H1 (cell line): ENCODE data around the gene CLDN6. TPM values are rescaled to one million over a fixed set of nuclear protein-coding genes. Genes with fewer than 3 reads are reported as not detected.

ENCODE experiments used
- CTCF ChIA-PET: fragments of 300-600 bp; sonication (Branson Sonifier 250); formaldehyde crosslinking; loops from one replicate; lab custom pipeline; 2021; ENCODE audit not compliant: partially characterized antibody; lab: Charles Lee
- POLR2A ChIA-PET: fragments of 300-600 bp; sonication (Branson Sonifier 250); formaldehyde crosslinking; loops from one replicate; lab custom pipeline; 2021; ENCODE audit warnings: inconsistent platforms; ENCODE audit not compliant: partially characterized antibody; lab: Charles Lee
- DNase-seq, 2 experiments: peaks; one replicate each; pipeline versions ENCODE4 v3.0.0 to v3.0.0-alpha.2; 2010 to 2022; ENCODE audit warnings: low spot score in 2 of 2, low read depth in 1 of 2, mixed read lengths in 1 of 2
- FAIRE-seq: peaks from 2 replicates; lab custom pipeline; 2011; peaks lifted over from hg19 to GRCh38; lab: Jason Lieb, UNC
- H2AFZ ChIP-seq: 2 replicates; pipeline ENCODE4 v1.8.1; 2012; ENCODE audit warnings: low read length, inconsistent platforms
- H2AK5ac ChIP-seq: 2 replicates; pipeline ENCODE4 v1.6.1; 2013; ENCODE audit warnings: low read depth, low read length
- H2BK120ac ChIP-seq: replicated peaks from 2 replicates; pipeline ENCODE3; 2013; ENCODE audit warnings: low read depth, low read length, inconsistent platforms
- H2BK12ac ChIP-seq: 2 replicates; pipeline ENCODE4 v1.6.1; 2013; ENCODE audit warnings: low read depth, low read length
- H2BK15ac ChIP-seq: 2 replicates; pipeline ENCODE4 v1.6.1; 2013; ENCODE audit warnings: low read length
- H2BK20ac ChIP-seq: 2 replicates; pipeline ENCODE4 v1.6.1; 2013; ENCODE audit warnings: low read length
- H2BK5ac ChIP-seq: 2 replicates; pipeline ENCODE4 v1.6.1; 2013; ENCODE audit warnings: low read depth, low read length
- H3K14ac ChIP-seq: 2 replicates; pipeline ENCODE4 v1.6.1; 2013; ENCODE audit warnings: inconsistent platforms; ENCODE audit not compliant: insufficient read length
- H3K18ac ChIP-seq: 2 replicates; pipeline ENCODE4 v1.6.1; 2013; ENCODE audit warnings: low read length; ENCODE audit errors: extremely low read depth
- H3K23ac ChIP-seq: 2 replicates; pipeline ENCODE4 v1.6.1; 2013; ENCODE audit warnings: inconsistent platforms; ENCODE audit not compliant: insufficient read length
- H3K23me2 ChIP-seq: 2 replicates; pipeline ENCODE4 v1.6.1; 2013; ENCODE audit warnings: low read depth, low read length
- H3K27ac ChIP-seq: 2 replicates; pipeline ENCODE4 v1.6.1; 2011; ENCODE audit warnings: low read depth, low read length, inconsistent platforms
- H3K27me3 ChIP-seq, 4 experiments: replicated peaks in 1 of 4; 1 replicate in 1 of 4; 2 replicates in 3 of 4; pipeline versions ENCODE4 v1.6.1 to v1.8.1; 2011 to 2013; ENCODE audit warnings: low read length in 3 of 4, mild to moderate bottlenecking in 3 of 4, inconsistent platforms in 2 of 4, mixed read lengths in 2 of 4, moderate library complexity in 1 of 4; ENCODE audit not compliant: control insufficient read depth in 3 of 4, insufficient read depth in 3 of 4; ENCODE audit errors: extremely low read depth in 1 of 4
- H3K36me3 ChIP-seq, 4 experiments: 2 replicates each; pipeline versions ENCODE4 v1.6.1 to v1.8.1; 2011 to 2013; ENCODE audit warnings: mild to moderate bottlenecking in 4 of 4, low read length in 3 of 4, moderate library complexity in 2 of 4, control low read depth in 1 of 4, inconsistent platforms in 1 of 4; ENCODE audit not compliant: insufficient read depth in 4 of 4, control insufficient read depth in 2 of 4
- H3K4ac ChIP-seq: replicated peaks from 2 replicates; pipeline ENCODE3; 2013; ENCODE audit warnings: low read length, low read depth, mixed read lengths, inconsistent platforms; ENCODE audit not compliant: insufficient read length
- H3K4me1 ChIP-seq, 4 experiments: replicated peaks in 1 of 4; 1 replicate in 1 of 4; 2 replicates in 3 of 4; pipeline versions ENCODE4 v1.6.1 to v1.8.1; 2011 to 2013; ENCODE audit warnings: low read length in 3 of 4, inconsistent platforms in 2 of 4, mixed read lengths in 1 of 4; ENCODE audit not compliant: insufficient read depth in 4 of 4, control insufficient read depth in 3 of 4
- H3K4me2 ChIP-seq, 2 experiments: 2 replicates each; pipeline versions ENCODE4 v1.6.1 to v1.8.1; 2011 to 2013; ENCODE audit warnings: low read depth in 2 of 2, low read length in 2 of 2, control low read depth in 1 of 2, inconsistent platforms in 1 of 2, mild to moderate bottlenecking in 1 of 2; ENCODE audit not compliant: insufficient read depth in 1 of 2
- H3K4me3 ChIP-seq, 4 experiments: fragments of 200-600, 300-600 bp in 1 of 4; sonication (generic), shearing (Covaris generic), sonication (Bioruptor Twin) in 1 of 4; 2 replicates each; pipeline versions ENCODE4 v1.5.1 to v1.8.1; 2011 to 2016; ENCODE audit warnings: low read length in 4 of 4, low read depth in 3 of 4, control low read depth in 2 of 4, inconsistent platforms in 2 of 4, mild to moderate bottlenecking in 2 of 4, mixed read lengths in 1 of 4, moderate library complexity in 1 of 4; ENCODE audit not compliant: insufficient read depth in 2 of 4; ENCODE audit errors: extremely low read depth in 1 of 4
- H3K56ac ChIP-seq: replicated peaks from 2 replicates; pipeline ENCODE3; 2013; ENCODE audit warnings: low read depth, mild to moderate bottlenecking, mixed read lengths, low read length, inconsistent platforms; ENCODE audit not compliant: insufficient read length
- H3K79me1 ChIP-seq: 2 replicates; pipeline ENCODE4 v1.6.1; 2013; ENCODE audit warnings: low read depth, low read length, control low read depth
- H3K79me2 ChIP-seq, 2 experiments: 2 replicates each; pipeline versions ENCODE4 v1.6.1 to v1.8.1; 2012 to 2013; ENCODE audit warnings: low read length in 2 of 2, mild to moderate bottlenecking in 2 of 2, inconsistent platforms in 1 of 2; ENCODE audit not compliant: insufficient read depth in 2 of 2, control insufficient read depth in 1 of 2
- H3K9ac ChIP-seq, 4 experiments: replicated peaks in 1 of 4; 1 replicate in 1 of 4; 2 replicates in 3 of 4; pipeline versions ENCODE4 v1.6.1 to v1.8.1; 2011 to 2013; ENCODE audit warnings: low read depth in 3 of 4, low read length in 3 of 4, control low read depth in 2 of 4, mild to moderate bottlenecking in 2 of 4, moderate library complexity in 2 of 4, inconsistent platforms in 1 of 4; ENCODE audit errors: extremely low read depth in 1 of 4
- H3K9me3 ChIP-seq, 2 experiments: 2 replicates each; pipeline versions ENCODE4 v1.6.1 to v1.8.1; 2012 to 2013; ENCODE audit warnings: mild to moderate bottlenecking in 2 of 2, moderate library complexity in 2 of 2, control low read depth in 1 of 2, inconsistent platforms in 1 of 2, low read depth in 1 of 2, low read length in 1 of 2, mixed read lengths in 1 of 2; ENCODE audit not compliant: insufficient read depth in 2 of 2
- H4K20me1 ChIP-seq, 2 experiments: replicated peaks in 1 of 2; 2 replicates each; pipeline versions ENCODE3 to v1.8.1; 2011 to 2013; ENCODE audit warnings: inconsistent platforms in 2 of 2, low read length in 2 of 2, mild to moderate bottlenecking in 1 of 2; ENCODE audit not compliant: insufficient read depth in 2 of 2, control insufficient read depth in 1 of 2
- H4K5ac ChIP-seq: 2 replicates; pipeline ENCODE4 v1.6.1; 2013; ENCODE audit warnings: low read length, low read depth, mixed read lengths, inconsistent platforms; ENCODE audit not compliant: insufficient read length
- H4K8ac ChIP-seq: 2 replicates; pipeline ENCODE4 v1.8.0; 2013; ENCODE audit warnings: mild to moderate bottlenecking, moderate library complexity, low read length, inconsistent platforms; ENCODE audit not compliant: insufficient read depth; ENCODE audit errors: extremely low read depth
- H4K91ac ChIP-seq: replicated peaks from 2 replicates; pipeline ENCODE3; 2013; ENCODE audit warnings: low read length, mixed read lengths, inconsistent platforms; ENCODE audit not compliant: insufficient read length
- CBX8 ChIP-seq: fragments of 300-800, 300-1000 bp; sonication (generic); IDR thresholded peaks from 2 replicates; pipeline ENCODE4 v1.7.1; 2016; ENCODE audit warnings: low read depth, low read length, borderline replicate concordance
- MAFK ChIP-seq: IDR thresholded peaks from 2 replicates; pipeline ENCODE4 v1.6.1; 2012; ENCODE audit warnings: low read depth, mild to moderate bottlenecking, improper control_type of control experiment, low read length
- PHF8 ChIP-seq: fragments of 200-600 bp; sonication (generic); conservative IDR thresholded peaks from 2 replicates; pipeline ENCODE4 v1.7.1; 2012; ENCODE audit warnings: low read depth, mild to moderate bottlenecking, inconsistent platforms, low read length, moderate library complexity
- RNF2 ChIP-seq: fragments of 200-900, 300-1000 bp; sonication (generic); IDR thresholded peaks from 2 replicates; pipeline ENCODE4 v1.7.1; 2016; ENCODE audit warnings: borderline replicate concordance, low read depth, mild to moderate bottlenecking, antibody characterized with exemption, low read length; ENCODE audit not compliant: poor library complexity, severe bottlenecking; ENCODE audit errors: missing control alignments
- WGBS, 2 experiments: shearing (Covaris generic) in 1 of 2; methylation state at CpG; one replicate each; pipeline versions ENCODE4 v1.1.6 to v1.1.7; 2013 to 2015; ENCODE audit warnings: low lambda C conversion rate in 2 of 2, mixed read lengths in 2 of 2, inconsistent platforms in 1 of 2, low coverage in 1 of 2, missing lambda C conversion rate in 1 of 2; ENCODE audit not compliant: insufficient replicate concordance in 2 of 2, insufficient coverage in 1 of 2, insufficient read length in 1 of 2; ENCODE audit errors: extremely low coverage in 1 of 2, missing lambda C conversion rate in 1 of 2; 5-methylcytosine and 5-hydroxymethylcytosine counted together
- polyA plus RNA-seq, 7 experiments: library from polyadenylated mRNA; depleted of rRNA in 3 of 7; stranded (reverse) in 5 of 7; unstranded in 2 of 7; fragments of >200 nt in 5 of 7; fragments of 200-250 nt in 2 of 7; gene quantifications; 1 replicate in 5 of 7; 2 replicates in 1 of 7; 4 replicates in 1 of 7; pipeline versions ENCODE4 v1.2.1 to v1.2.3, GENCODE V29; 2011 to 2013; ENCODE audit warnings: missing spikeins in 2 of 7, mixed read lengths in 2 of 7
- total RNA-seq: library from RNA; stranded (reverse); fragmentation: NEBNext Ultra II Directional; extraction: Animal tissue kit (Norgen Biotek cat#: 25700); gene quantifications from 2 replicates; pipeline ENCODE4 v1.2.1, GENCODE V29; 2021
- TF ChIP-seq, protein P1 (sequence below): IDR thresholded peaks from 2 replicates; pipeline ENCODE4 v1.6.1; 2011; ENCODE audit warnings: low read length, improper control_type of control experiment
- TF ChIP-seq, protein P2 (sequence below): IDR thresholded peaks from 2 replicates; pipeline ENCODE4 v1.6.1; 2012; ENCODE audit warnings: inconsistent platforms

The CLDN6 gene
- total and polyA plus RNA-seq, 2 of the 8 experiments (the other 6 are each of a cell fraction or from before 2014, with no cell fraction given): 747 to 1,115 TPM

DNA sequence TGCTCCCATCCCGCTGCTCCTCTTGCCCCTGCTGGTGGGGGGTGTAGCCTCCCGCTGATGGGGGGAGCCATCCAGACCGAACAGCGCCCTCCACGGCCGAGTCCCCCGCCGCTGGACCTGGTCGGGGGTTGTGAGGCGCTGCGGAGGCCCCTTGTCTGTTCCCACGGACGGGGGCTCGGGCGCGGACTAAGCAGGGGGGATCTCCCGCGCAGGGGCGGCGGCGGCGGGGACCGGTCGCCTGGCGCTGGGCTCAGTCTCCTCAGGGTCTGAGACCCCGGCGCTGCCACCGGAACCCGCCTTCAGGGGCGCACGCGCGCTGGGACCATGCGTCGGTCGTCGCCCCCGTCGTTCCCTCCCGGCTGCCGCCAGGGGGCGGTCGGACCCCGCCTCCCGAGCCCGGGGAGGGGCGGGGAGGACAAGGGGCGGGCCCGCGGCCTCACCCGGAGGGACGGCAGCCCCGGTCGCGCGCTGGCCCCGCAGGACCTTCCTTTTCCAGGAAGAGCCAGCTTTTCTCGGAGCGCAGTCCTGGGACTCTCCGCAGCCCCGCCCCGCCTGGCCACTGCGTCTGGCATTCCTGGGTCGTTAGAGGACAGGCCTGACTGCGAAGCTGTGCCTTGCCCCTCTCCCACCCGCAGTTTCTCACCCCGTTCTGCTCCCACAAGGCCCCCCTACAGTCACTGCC, 41.2 kb upstream of the CLDN6 start:
- H4K5ac ChIP-seq: peak overlapping the region; percentile 89
- no peak overlapping the region for H3K4ac ChIP-seq
- H3K79me1 ChIP-seq: no peaks in the 10 kb centered on the region
- ChIA-PET CTCF (interaction anchor here (0.5 to 8.3 kb wide), 46 partner anchors 8 to 1089 kb away, joined by 3 to 88 read pairs (median 4); partner anchors contain the start of genes MMP25, ZNF205, ZNF213 and ZSCAN10), POLR2A (interaction anchor here (0.8 to 12.7 kb wide), 28 partner anchors 9 to 124 kb away, joined by 3 to 140 read pairs (median 5); partner anchors contain the start of genes CLDN6, CLDN9, HCFC1R1 and MMP25)
- H3K4me3 ChIP-seq: peak overlapping the region; percentile 39 to 86 (median 67)
- peaks cover 6% of the 10 kb centered on the region; the same call in 1 of the 2 replicates for H3K23me2 ChIP-seq
- H3K9me3 ChIP-seq: no peaks in the 10 kb centered on the region
- 0 out of 2 replicates have a peak overlapping the region, but pooled peaks have one; percentile 95 for H2BK15ac ChIP-seq
- H2BK20ac ChIP-seq: no peak overlapping the region
- no peak overlapping the region for H2AK5ac ChIP-seq
- no peak overlapping the region for H3K14ac ChIP-seq
- H3K27ac ChIP-seq: no peak overlapping the region
- no peak overlapping the region for H3K56ac ChIP-seq
- H3K36me3 ChIP-seq: no peaks in the 10 kb centered on the region
- H3K4me1 ChIP-seq: peaks cover 5 to 19% (median 6%) of the 10 kb centered on the region in 4 experiments; a peak in 6 of 7 replicates
- H3K18ac ChIP-seq: peak overlapping the region; percentile 78
- H3K9ac ChIP-seq: peak overlapping the region in 3 of 4 experiments; percentile 3 to 86 (median 13); a peak in 2 of 7 replicates
- peak overlapping the region; percentile 84; the same call in 1 of the 2 replicates for H2BK12ac ChIP-seq
- peak overlapping the region; percentile 71; the same call in 1 of the 2 replicates for H2BK5ac ChIP-seq
- FAIRE-seq (no peak), DNase-seq (peak; percentile 64 to 96)
- H3K27me3 ChIP-seq: no peaks in the 10 kb centered on the region; a peak in 1 of 7 replicates
- peak overlapping the region; percentile 86 for H4K91ac ChIP-seq
- H4K20me1 ChIP-seq: peaks cover 6 to 7% of the 10 kb centered on the region in 2 experiments
- peak overlapping the region; percentile 49 to 85; a peak in 3 of 4 replicates for H3K4me2 ChIP-seq
- no peaks in the 10 kb centered on the region for H3K79me2 ChIP-seq
- no peak overlapping the region for H2BK120ac ChIP-seq
- no peak overlapping the region for H3K23ac ChIP-seq
- WGBS, 2 experiments: 0% methylated on average over 16 of the region's 67 CpGs; no CpG with 5 or more reads in 1 of the 2 experiments
- peak overlapping the region; percentile 58; the same call in 1 of the 2 replicates for H4K8ac ChIP-seq
- H2AFZ ChIP-seq: 0 out of 2 replicates have a peak overlapping the region, but pooled peaks have one; percentile 52
- TF ChIP-seq PHF8: peak; percentile 48
- TF ChIP-seq, protein P1, sequence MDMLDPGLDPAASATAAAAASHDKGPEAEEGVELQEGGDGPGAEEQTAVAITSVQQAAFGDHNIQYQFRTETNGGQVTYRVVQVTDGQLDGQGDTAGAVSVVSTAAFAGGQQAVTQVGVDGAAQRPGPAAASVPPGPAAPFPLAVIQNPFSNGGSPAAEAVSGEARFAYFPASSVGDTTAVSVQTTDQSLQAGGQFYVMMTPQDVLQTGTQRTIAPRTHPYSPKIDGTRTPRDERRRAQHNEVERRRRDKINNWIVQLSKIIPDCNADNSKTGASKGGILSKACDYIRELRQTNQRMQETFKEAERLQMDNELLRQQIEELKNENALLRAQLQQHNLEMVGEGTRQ: no peak; the same call in 1 of the 2 replicates
- no peak for TF ChIP-seq MAFK
- TF ChIP-seq, protein P2, sequence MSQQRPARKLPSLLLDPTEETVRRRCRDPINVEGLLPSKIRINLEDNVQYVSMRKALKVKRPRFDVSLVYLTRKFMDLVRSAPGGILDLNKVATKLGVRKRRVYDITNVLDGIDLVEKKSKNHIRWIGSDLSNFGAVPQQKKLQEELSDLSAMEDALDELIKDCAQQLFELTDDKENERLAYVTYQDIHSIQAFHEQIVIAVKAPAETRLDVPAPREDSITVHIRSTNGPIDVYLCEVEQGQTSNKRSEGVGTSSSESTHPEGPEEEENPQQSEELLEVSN: 0 out of 2 replicates have a peak, but pooled peaks have one; percentile 38
- no peak for TF ChIP-seq RNF2
- no peak for TF ChIP-seq CBX8
